Activated naive CD4-positive, alpha-beta T cell treated with anti-CD3 and anti-CD28 coated beads for 36 hours (primary cell): ENCODE data around the gene KLHL6. TPM values are rescaled to one million over a fixed set of nuclear protein-coding genes. Genes with fewer than 3 reads are reported as not detected.
"Not testable (repeated sequence)": the region's sequence is repeated elsewhere in the genome, so short reads cannot be mapped to it uniquely, and the experiment has no call there.

ENCODE experiments used
- CTCF ChIA-PET: fragments of 350-600 bp; sonication (Branson Sonifier 250); formaldehyde crosslinking; loops from one replicate; lab custom pipeline; 2021; ENCODE audit warnings: antibody characterized with exemption; lab: Charles Lee
- DNase-seq: peaks from one replicate; pipeline ENCODE4 v3.0.0-alpha.2; 2020
- H3K27ac Mint-ChIP-seq: one replicate; pipeline ENCODE4 v1.8.0; 2021; ENCODE audit warnings: mild to moderate bottlenecking, mixed read lengths
- H3K27me3 Mint-ChIP-seq: one replicate; pipeline ENCODE4 v1.8.0; 2021; ENCODE audit warnings: low read depth, mixed read lengths
- H3K36me3 Mint-ChIP-seq: one replicate; pipeline ENCODE4 v1.8.0; 2021; ENCODE audit warnings: low read depth, mixed read lengths
- H3K4me1 Mint-ChIP-seq: one replicate; pipeline ENCODE4 v1.8.0; 2021; ENCODE audit warnings: low read depth, mixed read lengths
- H3K4me3 Mint-ChIP-seq: one replicate; pipeline ENCODE4 v1.8.0; 2021; ENCODE audit warnings: mild to moderate bottlenecking, moderate library complexity, mixed read lengths
- H3K9me3 Mint-ChIP-seq: one replicate; pipeline ENCODE4 v1.8.0; 2021; ENCODE audit warnings: mixed read lengths
- intact Hi-C: fragments of 100-400 bp; cut with micrococcal nuclease; formaldehyde crosslinking; loops from one replicate; pipeline ENCODE4 v1.15.1; 2023
- total RNA-seq, 2 experiments: library from RNA; stranded (reverse); gene quantifications; one replicate each; pipeline ENCODE4 v1.2.3, GENCODE V29; 2021

The KLHL6 gene
- total RNA-seq, 2 experiments from 2014 or later: 82.3 to 82.4 TPM

- intact Hi-C loops: loop anchor here (1.0 kb wide), 1 partner anchor 17 kb away; no protein-coding TSS in a partner anchor
- peak; percentile 82 for DNase-seq
- peak overlapping the region; percentile 46 for H3K27ac Mint-ChIP-seq
- H3K9me3 Mint-ChIP-seq: peaks cover 16% of the 10 kb centered on the region
- H3K4me3 Mint-ChIP-seq: peak overlapping the region; percentile 91
- peaks cover 10% of the 10 kb centered on the region for H3K4me1 Mint-ChIP-seq
- H3K27me3 Mint-ChIP-seq: no peaks in the 10 kb centered on the region
- CTCF ChIA-PET: interaction anchor here (1.0 to 1.1 kb wide), 2 partner anchors 9 to 25 kb away, joined by 3 to 4 read pairs; no protein-coding TSS in a partner anchor
- H3K36me3 Mint-ChIP-seq: peaks cover 6% of the 10 kb centered on the region
Observed at GRCh38 chr3:183447206-183448001, 108.1 kb downstream of the KLHL6 start.

- intact Hi-C loops: loop anchor here (1.0 kb wide), 1 partner anchor 17 kb away; no protein-coding TSS in a partner anchor
Observed at GRCh38 chr3:183446838-183447205, 108.7 kb downstream of the KLHL6 start.

GRCh38 chr3:183444748-183445147 lies 110.8 kb downstream of the KLHL6 start:
- H3K4me3 Mint-ChIP-seq: no peak overlapping the region
- intact Hi-C loops: no loop called here
- CTCF ChIA-PET: no interaction called here
- H3K27me3 Mint-ChIP-seq: no peaks in the 10 kb centered on the region
- peaks cover 6% of the 10 kb centered on the region for H3K36me3 Mint-ChIP-seq
- no peak for DNase-seq
- H3K27ac Mint-ChIP-seq: no peak overlapping the region
- peaks cover 10% of the 10 kb centered on the region for H3K4me1 Mint-ChIP-seq
- peaks cover 19% of the 10 kb centered on the region for H3K9me3 Mint-ChIP-seq

More at GRCh38 chr3:183446838-183447205, 108.7 kb downstream of the KLHL6 start:
- CTCF ChIA-PET: no interaction called here
- Mint-ChIP-seq H3K27ac (no peak overlapping the region), H3K27me3 (no peaks in the 10 kb centered on the region), H3K4me3 (peak overlapping the region; percentile 91), H3K36me3 (peaks cover 6% of the 10 kb centered on the region), H3K4me1 (peaks cover 10% of the 10 kb centered on the region), H3K9me3 (peaks cover 16% of the 10 kb centered on the region)
- DNase-seq: no peak

DNA sequence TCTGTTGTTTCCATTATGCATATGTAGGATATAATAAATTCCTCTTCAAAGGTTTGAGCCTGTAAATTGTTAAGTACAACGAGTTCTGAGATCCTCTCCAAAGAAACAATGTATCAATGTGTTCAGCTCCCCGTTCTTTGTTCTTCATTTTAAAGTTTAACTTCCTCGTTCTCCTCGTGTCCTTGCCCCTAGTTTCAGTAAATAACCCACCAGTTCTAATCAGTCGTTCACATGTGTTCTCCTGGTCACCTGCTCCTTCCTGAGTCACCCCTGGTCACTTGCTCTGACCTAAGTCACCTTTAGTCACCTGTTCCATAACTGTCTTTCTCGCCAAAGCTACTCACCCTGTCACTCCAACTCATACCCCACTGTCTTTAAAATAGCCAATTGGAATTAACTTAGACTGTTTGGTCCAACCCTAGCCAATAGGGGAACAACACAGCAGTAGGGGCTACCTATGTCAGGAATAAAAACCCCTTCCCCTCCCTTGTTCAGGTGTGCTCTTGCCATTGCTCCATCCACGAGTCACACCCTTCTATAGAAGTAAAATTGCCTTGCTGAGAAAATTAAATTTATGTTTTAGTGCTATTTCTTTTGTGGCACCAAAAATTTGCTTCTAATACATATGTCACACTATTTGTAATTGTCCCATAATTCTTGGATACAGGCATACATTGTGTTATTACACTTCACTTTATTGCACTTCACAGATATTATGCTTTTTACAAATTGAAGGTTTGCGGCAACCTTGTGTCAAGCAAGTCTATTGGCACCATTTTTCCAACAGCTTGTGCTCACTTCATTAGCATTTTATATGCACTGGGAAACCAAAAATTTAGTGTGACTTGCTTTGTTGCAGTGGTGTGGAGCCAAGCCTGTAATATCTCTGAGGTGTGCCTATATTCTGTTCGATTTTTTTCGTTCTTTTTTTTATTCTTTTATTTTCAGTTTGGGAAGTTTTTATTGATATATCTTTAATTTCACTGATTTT lies 111.8 kb downstream of the KLHL6 start:
- H3K4me1 Mint-ChIP-seq: peaks cover 7% of the 10 kb centered on the region
- no peak for DNase-seq
- H3K4me3 Mint-ChIP-seq: no peak overlapping the region
- H3K36me3 Mint-ChIP-seq: peaks cover 6% of the 10 kb centered on the region
- intact Hi-C loops: no loop called here
- no peaks in the 10 kb centered on the region for H3K27me3 Mint-ChIP-seq
- H3K9me3 Mint-ChIP-seq: peaks cover 19% of the 10 kb centered on the region
- no peak overlapping the region for H3K27ac Mint-ChIP-seq
- CTCF ChIA-PET: no interaction called here

- intact Hi-C loops: no loop called here
- Mint-ChIP-seq H3K27ac (no peak overlapping the region), H3K36me3 (peaks cover 6% of the 10 kb centered on the region), H3K9me3 (peaks cover 19% of the 10 kb centered on the region), H3K4me1 (peaks cover 2% of the 10 kb centered on the region), H3K27me3 (no peaks in the 10 kb centered on the region), H3K4me3 (no peak overlapping the region)
- no peak for DNase-seq
- CTCF ChIA-PET: no interaction called here
Observed at GRCh38 chr3:183442994-183443393, 112.5 kb downstream of the KLHL6 start.

GRCh38 chr3:183440521-183440920 lies 115.0 kb downstream of the KLHL6 start:
- intact Hi-C loops, H3K27me3 Mint-ChIP-seq, H3K4me3 Mint-ChIP-seq, H3K27ac Mint-ChIP-seq, DNase-seq, H3K4me1 Mint-ChIP-seq, H3K36me3 Mint-ChIP-seq: not testable (repeated sequence)
- peaks cover 19% of the 10 kb centered on the region for H3K9me3 Mint-ChIP-seq
- CTCF ChIA-PET: interaction anchor here (0.6 to 0.7 kb wide), 3 partner anchors 15 to 29 kb away, joined by 3 to 6 read pairs (median 3); no protein-coding TSS in a partner anchor

DNA sequence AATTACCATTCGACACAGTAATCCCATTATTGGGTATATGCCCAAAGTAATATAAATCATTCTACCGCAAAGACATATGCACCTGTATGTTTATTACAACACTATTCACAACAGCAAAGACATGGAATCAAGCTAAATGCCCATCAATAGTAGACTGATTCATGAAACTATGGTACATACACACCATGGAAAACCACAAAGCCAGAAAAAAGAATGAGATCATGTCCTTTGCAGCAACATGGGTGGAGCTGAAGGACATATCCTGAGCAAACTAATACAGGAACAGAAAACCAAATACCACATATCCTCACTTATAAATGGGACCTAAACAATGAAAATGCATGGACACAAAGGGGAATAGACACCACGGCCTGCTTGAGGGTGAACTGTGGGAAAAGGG lies 116.0 kb downstream of the KLHL6 start:
- Mint-ChIP-seq H3K36me3 (peaks cover 6% of the 10 kb centered on the region), H3K9me3 (peaks cover 16% of the 10 kb centered on the region), H3K4me3 (no peak overlapping the region), H3K27me3 (peaks cover under 1% of the 10 kb centered on the region), H3K27ac (no peak overlapping the region), H3K4me1 (peaks cover 7% of the 10 kb centered on the region)
- intact Hi-C loops: no loop called here
- CTCF ChIA-PET: no interaction called here
- DNase-seq: no peak

GRCh38 chr3:183438735-183439134 lies 116.8 kb downstream of the KLHL6 start:
- H3K4me3 Mint-ChIP-seq: no peak overlapping the region
- no peak overlapping the region for H3K27ac Mint-ChIP-seq
- peaks cover 8% of the 10 kb centered on the region for H3K4me1 Mint-ChIP-seq

DNA sequence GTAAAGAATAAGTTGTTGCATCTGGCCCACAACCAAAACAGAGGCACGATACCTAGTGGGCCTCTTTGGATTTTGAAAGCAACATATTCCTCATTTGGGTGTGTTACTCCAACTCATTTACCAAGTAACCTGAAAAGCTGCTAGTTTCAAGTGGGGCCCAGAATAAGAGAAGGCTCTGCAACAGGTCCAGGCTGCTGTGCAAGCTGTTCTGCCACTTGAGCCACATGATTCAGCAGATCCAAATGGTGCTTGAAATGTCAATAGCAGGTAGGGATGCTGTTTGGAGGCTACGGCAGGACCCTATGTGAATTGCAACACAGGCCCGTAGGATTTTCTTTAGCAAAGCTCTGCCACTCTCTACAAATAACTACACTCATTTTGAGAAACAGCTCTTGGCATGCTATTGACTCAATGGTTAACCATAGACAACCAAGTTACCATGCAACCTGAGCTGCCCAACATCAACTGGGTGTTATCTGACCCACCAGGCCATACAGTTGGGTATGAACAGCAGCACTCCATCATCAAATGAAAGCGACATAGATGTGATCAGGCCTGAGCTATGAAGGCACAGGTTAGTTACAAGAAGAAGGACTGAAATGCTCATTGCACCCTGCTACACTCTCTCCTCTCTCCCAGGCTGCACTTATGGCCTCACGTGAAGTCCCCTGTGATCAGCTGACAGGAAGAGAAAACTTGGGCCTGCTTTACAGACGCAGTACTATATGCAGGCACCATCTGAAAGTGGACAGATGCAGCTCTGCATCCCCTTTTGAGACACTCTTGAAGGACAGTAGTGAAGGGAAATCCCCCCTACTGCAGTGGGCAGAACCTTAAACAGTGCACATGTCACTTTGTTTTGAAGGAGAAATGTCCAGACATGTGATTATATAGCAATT lies 117.6 kb downstream of the KLHL6 start:
- Mint-ChIP-seq H3K27ac (no peak overlapping the region), H3K36me3 (no peaks in the 10 kb centered on the region)
- intact Hi-C loops: no loop called here

More at GRCh38 chr3:183438735-183439134, 116.8 kb downstream of the KLHL6 start:
- no peak for DNase-seq
- CTCF ChIA-PET: interaction anchor here (1.3 kb wide), 1 partner anchor 9 kb away, joined by 3 read pairs; no protein-coding TSS in a partner anchor
- Mint-ChIP-seq H3K9me3 (peaks cover 11% of the 10 kb centered on the region), H3K36me3 (peaks cover 5% of the 10 kb centered on the region), H3K27me3 (peaks cover 2% of the 10 kb centered on the region)
- intact Hi-C loops: no loop called here

More for the DNA sequence above, 117.6 kb downstream of the KLHL6 start:
- Mint-ChIP-seq H3K4me3 (no peak overlapping the region), H3K27me3 (peaks cover 2% of the 10 kb centered on the region), H3K4me1 (peaks cover 13% of the 10 kb centered on the region), H3K9me3 (peaks cover 3% of the 10 kb centered on the region)
- CTCF ChIA-PET: interaction anchor here (0.6 to 1.3 kb wide), 3 partner anchors 10 to 329 kb away, joined by 3 read pairs; no protein-coding TSS in a partner anchor
- DNase-seq: no peak
